Measurements from ENCODE around the gene EGFR. TPM values are rescaled to one million over a fixed set of nuclear protein-coding genes. Genes with fewer than 3 reads are reported as not detected.

EGFR gene
- total RNA-seq, 1 experiment from 2014 or later: 0.68 TPM

DNA sequence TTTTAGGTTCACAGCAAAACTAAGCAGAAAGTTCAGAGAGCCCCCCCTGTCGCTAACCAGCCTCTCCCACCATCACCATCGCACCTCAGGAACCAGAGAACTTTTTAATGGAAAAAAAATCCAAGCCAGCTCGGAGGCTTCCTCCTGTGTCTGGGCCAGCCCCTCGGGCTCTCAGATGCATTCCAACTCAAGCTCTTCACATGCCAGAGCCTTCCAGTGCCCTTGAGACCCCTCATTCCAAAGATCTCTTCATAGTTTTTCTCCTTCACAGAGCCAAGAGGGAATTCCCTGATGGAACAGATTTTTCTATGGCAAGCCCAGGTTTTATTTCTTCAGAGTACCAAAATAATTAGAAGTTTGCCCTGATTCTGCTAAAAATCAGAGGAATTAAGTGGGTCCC is 192.9 kb downstream of the EGFR start:
- in situ Hi-C loops (cut with HindIII; ENCODE audit: low sequenced_read_pairs): no loop called here
- DNase-seq (ENCODE audit: low spot score): no peak

DNA sequence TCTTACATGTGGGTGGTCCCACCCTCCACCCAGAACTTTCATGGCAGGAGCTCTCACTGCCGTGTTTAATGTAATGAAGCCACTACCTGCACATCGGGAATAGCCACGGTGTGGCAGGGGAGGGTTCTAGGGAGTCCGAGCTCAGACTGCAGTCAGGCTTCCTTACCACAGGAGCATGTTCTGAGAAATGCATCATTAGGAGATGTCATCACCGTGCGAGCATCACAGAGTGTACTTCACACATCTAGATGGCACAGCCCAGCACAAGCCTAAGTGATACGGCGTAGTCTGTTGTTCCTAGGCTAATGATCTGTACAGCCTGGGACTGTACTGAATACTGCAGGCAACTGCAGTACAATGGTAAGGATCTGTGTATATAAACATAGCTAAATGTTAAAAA is 193.4 kb downstream of the EGFR start:
- in situ Hi-C loops (cut with HindIII; ENCODE audit: low sequenced_read_pairs): no loop called here
- no peak for DNase-seq (ENCODE audit: low spot score)

DNA sequence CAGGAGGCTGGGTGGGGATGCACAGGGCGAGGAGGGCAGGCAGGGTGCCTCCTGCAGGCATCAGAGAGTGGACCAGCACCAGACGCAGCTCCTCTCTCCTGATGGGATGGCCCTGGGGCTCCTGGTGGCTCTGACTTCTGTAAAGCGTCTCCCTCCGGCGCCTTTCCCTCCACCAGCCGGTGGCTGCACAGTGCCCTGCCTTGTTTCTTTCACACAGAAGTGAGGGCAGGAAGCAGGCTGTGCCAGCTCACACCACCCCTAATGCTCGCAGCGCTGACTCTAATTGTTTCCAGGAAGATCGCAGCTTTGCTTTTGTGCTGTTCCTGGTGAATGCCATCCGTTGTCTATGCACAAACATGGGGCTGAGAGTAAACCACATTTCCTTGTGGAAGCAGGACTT is 194.0 kb downstream of the EGFR start:
- in situ Hi-C loops (cut with HindIII; ENCODE audit: low sequenced_read_pairs): no loop called here
- DNase-seq (ENCODE audit: low spot score): peak; percentile 7

DNA sequence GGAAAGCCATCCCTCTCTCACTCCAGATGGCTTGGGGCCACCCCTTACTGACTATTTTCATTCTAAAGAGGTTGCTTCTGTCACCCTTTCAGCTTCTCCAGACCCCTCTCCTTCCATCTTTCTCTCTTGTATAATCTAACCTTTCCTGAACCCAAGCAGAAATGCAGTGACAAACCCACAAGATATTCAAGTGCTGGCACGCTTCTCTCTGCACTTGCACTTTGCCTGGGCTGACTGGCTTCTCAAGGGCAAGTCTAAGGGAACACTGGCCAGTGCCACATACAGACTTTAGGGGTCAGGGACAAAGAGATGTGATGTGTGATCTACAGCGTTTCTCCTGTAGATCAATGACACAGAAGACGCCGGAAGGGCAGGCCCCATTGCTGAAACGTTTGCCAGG is 195.9 kb downstream of the EGFR start:
- DNase-seq (ENCODE audit: low spot score): no peak
- in situ Hi-C loops (cut with HindIII; ENCODE audit: low sequenced_read_pairs): no loop called here

- in situ Hi-C loops (cut with HindIII; ENCODE audit: low sequenced_read_pairs): no loop called here
Observed at GRCh38 chr7:55223023-55223422, 204.2 kb downstream of the EGFR start.

GRCh38 chr7:55224111-55224510 is 205.3 kb downstream of the EGFR start:
- DNase-seq (ENCODE audit: low spot score): no peak
- in situ Hi-C loops (cut with HindIII; ENCODE audit: low sequenced_read_pairs): no loop called here

More at GRCh38 chr7:55223023-55223422, 204.2 kb downstream of the EGFR start:
- DNase-seq (ENCODE audit: low spot score): no peak

DNA sequence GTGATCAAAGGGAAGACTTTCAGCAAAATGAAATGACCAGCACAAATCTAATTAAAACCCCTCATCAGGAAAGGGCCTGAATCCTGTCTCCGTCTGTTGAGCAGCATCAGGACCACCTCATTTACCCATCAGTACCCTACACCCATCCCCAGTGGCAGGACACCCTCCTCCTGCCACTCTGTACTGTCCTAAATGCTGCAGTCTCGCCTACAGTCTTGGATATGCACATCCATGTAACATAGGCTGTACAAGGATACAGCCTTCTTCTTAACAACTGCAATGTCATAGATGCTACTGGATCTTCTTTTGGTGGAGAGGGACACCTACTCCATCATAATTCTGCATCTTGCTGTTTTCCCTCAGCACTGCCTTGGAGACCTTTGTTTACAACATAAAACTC is 206.0 kb downstream of the EGFR start:
- in situ Hi-C loops (cut with HindIII; ENCODE audit: low sequenced_read_pairs): no loop called here
- DNase-seq (ENCODE audit: low spot score): no peak

DNA sequence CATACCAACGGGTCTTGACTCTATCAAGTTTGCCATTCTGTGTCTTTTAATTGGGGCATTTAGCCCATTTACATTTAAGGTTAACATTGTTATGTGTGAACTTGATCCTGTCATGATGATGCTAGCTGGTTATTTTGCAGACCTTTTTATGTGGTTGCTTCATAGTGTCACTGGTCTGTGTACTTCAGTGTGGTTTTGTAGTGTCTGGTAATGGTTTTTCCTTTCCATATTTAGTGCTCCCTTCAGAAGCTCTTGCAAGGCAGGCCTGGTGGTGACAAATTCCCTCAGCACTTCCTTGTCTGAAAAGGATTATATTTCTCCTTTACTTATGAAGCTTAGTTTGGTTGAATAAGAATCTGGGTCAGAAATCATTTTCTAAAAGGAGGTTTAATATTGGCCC is 211.2 kb downstream of the EGFR start:
- in situ Hi-C loops (cut with HindIII; ENCODE audit: low sequenced_read_pairs): no loop called here
- no peak for DNase-seq (ENCODE audit: low spot score)

GRCh38 chr7:55231736-55232280 is 213.0 kb downstream of the EGFR start:
- no peak for DNase-seq (ENCODE audit: low spot score)
- in situ Hi-C loops (cut with HindIII; ENCODE audit: low sequenced_read_pairs): no loop called here

GRCh38 chr7:55233001-55233400 is 214.2 kb downstream of the EGFR start:
- in situ Hi-C loops (cut with HindIII; ENCODE audit: low sequenced_read_pairs): no loop called here

DNA sequence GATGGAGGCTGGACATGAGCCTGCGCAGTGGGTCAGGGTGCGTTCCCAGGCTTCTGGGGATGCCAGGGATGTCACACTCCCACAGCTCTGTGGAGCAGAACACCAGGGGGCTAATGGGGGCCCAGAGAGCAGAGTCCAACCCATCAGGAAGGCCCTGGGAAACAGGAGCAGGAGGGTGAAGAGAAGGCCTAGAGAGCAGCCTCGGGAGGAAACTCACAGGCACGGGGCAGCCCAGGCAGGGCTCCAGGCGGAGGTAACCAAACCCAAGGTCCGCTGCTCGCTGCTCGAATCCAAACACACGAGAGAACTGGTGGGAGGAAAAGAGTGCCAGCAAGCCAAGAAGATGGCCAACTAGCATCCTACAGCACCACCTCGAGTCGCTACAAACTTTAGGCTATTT is 215.6 kb downstream of the EGFR start:
- DNase-seq (ENCODE audit: low spot score): no peak
- in situ Hi-C loops (cut with HindIII; ENCODE audit: low sequenced_read_pairs): no loop called here

More at GRCh38 chr7:55233001-55233400, 214.2 kb downstream of the EGFR start:
- DNase-seq (ENCODE audit: low spot score): peak; percentile 85

DNA sequence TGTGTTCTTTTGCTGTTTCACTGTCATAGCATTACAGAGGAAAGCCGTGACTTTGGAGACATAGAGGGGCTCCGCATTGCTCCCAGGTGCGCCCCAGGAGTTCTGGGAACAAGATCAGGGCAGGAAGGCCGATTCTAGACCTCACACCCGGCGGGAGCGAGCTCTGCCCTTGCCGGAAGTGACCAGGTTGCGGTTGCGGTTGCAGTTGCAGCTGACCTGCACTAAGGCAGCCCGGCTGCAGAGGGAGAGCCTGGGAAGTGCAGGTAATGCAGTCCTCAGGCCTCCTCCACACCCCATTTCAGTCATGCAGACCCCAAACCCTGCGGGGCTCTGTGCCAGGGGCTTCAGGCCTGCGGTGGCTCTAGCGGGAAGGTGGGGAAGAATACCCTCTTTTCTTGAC is 216.3 kb downstream of the EGFR start:
- in situ Hi-C loops (cut with HindIII; ENCODE audit: low sequenced_read_pairs): no loop called here
- no peak for DNase-seq (ENCODE audit: low spot score)

DNA sequence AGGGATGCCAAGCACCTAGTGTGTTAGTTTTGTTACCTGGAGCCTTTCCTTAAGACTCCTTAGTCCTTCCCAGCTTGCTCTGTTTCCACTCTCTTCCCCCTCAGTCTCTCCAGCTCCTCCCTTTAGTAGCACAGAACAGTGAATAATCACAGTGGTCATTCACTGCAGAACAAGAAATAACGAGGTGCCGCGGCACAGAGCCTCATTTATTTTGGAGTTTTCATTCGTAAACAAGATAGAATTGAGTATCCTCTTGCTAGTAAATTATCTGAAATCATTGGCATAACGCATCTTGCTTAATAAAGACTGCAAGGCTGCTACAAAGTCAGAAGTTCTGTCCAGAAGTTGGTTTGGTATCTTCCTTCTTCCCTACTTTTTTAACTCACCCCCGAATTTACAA is 217.0 kb downstream of the EGFR start:
- in situ Hi-C loops (cut with HindIII; ENCODE audit: low sequenced_read_pairs): no loop called here
- DNase-seq (ENCODE audit: low spot score): no peak

DNA sequence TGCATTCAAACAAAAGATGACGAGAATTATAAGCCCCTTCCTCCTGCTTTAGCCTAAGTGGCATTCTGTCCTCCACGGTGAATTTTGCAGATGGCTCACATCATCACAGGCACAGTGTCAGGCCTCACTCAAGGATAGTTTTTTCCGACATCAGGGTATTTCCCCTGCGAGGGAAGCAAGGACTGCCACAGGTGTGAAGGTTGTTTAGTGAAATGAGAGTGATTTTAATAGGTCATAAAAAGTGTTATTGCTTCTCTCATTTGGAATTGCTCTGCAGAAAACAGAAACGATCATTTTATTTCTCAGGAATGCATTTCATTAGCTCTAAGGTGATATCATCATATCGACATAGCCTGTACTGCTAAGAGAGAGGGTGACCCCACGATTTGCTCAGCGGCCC is 217.7 kb downstream of the EGFR start:
- in situ Hi-C loops (cut with HindIII; ENCODE audit: low sequenced_read_pairs): no loop called here
- no peak for DNase-seq (ENCODE audit: low spot score)

DNA sequence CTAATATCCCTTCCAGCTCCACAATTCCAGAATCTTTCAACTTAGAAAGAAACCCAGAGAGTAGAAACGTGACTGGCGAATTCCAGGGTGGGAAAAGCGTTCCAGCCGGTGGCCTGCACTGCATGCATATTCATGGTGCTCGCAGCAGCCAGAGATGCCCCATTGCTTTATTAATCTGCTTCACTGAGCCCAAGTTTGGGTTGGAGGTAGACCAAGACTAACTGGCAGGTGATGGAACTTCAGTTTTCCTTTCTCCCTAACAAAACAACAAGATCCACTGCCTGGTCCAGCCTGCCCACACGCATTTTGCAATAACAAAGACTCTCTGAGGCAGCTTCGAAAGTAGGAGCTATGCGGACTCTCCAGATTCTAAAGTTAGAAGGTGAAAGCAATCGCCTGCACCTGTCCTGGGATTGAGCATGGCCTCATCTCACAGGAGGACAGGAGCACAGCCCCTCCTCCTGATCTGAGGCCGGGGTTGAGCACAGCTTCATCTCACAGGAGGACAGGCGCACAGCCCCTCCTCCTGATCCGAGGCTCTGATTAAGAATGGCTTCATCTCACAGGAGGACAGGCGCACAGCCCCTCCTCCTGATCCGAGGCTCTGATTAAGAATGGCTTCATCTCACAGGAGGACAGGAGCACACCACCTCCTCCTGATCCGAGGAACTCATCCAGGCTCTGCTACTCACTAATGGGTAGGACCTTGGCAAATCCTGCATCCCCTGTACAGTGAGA is 218.5 kb downstream of the EGFR start:
- in situ Hi-C loops (cut with HindIII; ENCODE audit: low sequenced_read_pairs): no loop called here
- peak; percentile 58 for DNase-seq (ENCODE audit: low spot score)

GRCh38 chr7:55239406-55239805 is 220.6 kb downstream of the EGFR start:
- in situ Hi-C loops (cut with HindIII; ENCODE audit: low sequenced_read_pairs): no loop called here

GRCh38 chr7:55240418-55241142 is 221.8 kb downstream of the EGFR start:
- peak; percentile 27 for DNase-seq (ENCODE audit: low spot score)
- in situ Hi-C loops (cut with HindIII; ENCODE audit: low sequenced_read_pairs): no loop called here

More at GRCh38 chr7:55239406-55239805, 220.6 kb downstream of the EGFR start:
- peak; percentile 61 for DNase-seq (ENCODE audit: low spot score)

- no peak for DNase-seq (ENCODE audit: low spot score)
Observed at GRCh38 chr7:55241958-55242357, 223.1 kb downstream of the EGFR start.

GRCh38 chr7:55242613-55243012 is 223.8 kb downstream of the EGFR start:
- DNase-seq (ENCODE audit: low spot score): no peak
- in situ Hi-C loops (cut with HindIII; ENCODE audit: low sequenced_read_pairs): no loop called here

More at GRCh38 chr7:55241958-55242357, 223.1 kb downstream of the EGFR start:
- in situ Hi-C loops (cut with HindIII; ENCODE audit: low sequenced_read_pairs): no loop called here

- in situ Hi-C loops (cut with HindIII; ENCODE audit: low sequenced_read_pairs): no loop called here
- no peak for DNase-seq (ENCODE audit: low spot score)
Observed at GRCh38 chr7:55244006-55244745, 225.4 kb downstream of the EGFR start.

Measured in G401 (cell line).